HG03457 (cell line): Measurements from ENCODE around the gene CHERP.

ENCODE experiments used
- ATAC-seq: cut with Tn5 transposase; IDR thresholded peaks from one replicate; pipeline ENCODE4 v1.9.1; 2021; ENCODE audit warnings: moderate number of reproducible peaks; ENCODE audit not compliant: unreplicated experiment

The CHERP gene

GRCh38 chr19:16542045-16542909, at the start of gene CHERP:
TSS of gene CHERP (minus strand) at chr19:16542437. CDS start at chr19:16542378, 59 bp downstream.
- ATAC-seq: peak; percentile 66

- ATAC-seq: no peak
These were observed 48.9 kb upstream of the CHERP start for GRCh38 chr19:16590876-16591802.

GRCh38 chr19:16589917-16590316, 47.7 kb upstream of the CHERP start:
- no peak for ATAC-seq

- no peak for ATAC-seq
These were observed 46.8 kb upstream of the CHERP start for GRCh38 chr19:16588824-16589577.

- ATAC-seq: peak; percentile 25
These were observed 45.9 kb upstream of the CHERP start for GRCh38 chr19:16587833-16588823.

- ATAC-seq: no peak
These were observed 45.0 kb upstream of the CHERP start for GRCh38 chr19:16586991-16587832.

GRCh38 chr19:16586477-16586871, 44.2 kb upstream of the CHERP start:
- ATAC-seq: no peak

- ATAC-seq: no peak
These were observed 43.7 kb upstream of the CHERP start for GRCh38 chr19:16585808-16586476.

GRCh38 chr19:16585094-16585801, 43.0 kb upstream of the CHERP start:
- no peak for ATAC-seq

- peak; percentile 36 for ATAC-seq
These were observed 42.2 kb upstream of the CHERP start for GRCh38 chr19:16584248-16585093.

GRCh38 chr19:16582486-16583261, 40.4 kb upstream of the CHERP start:
- no peak for ATAC-seq

GRCh38 chr19:16581971-16582343, 39.7 kb upstream of the CHERP start:
- no peak for ATAC-seq

- ATAC-seq: no peak
These were observed 39.1 kb upstream of the CHERP start for GRCh38 chr19:16581145-16581970.

GRCh38 chr19:16579381-16579780, 37.1 kb upstream of the CHERP start:
- no peak for ATAC-seq

- no peak for ATAC-seq
These were observed 35.3 kb upstream of the CHERP start for GRCh38 chr19:16577531-16577985.
